ENCODE measurements around the gene OTUB2. TPM values are rescaled to one million over a fixed set of nuclear protein-coding genes. Genes with fewer than 3 reads are reported as not detected.
A peak's percentile ranks its signal among the peaks of the same experiment; 100 is the strongest.

The OTUB2 gene
- total and polyA plus RNA-seq, 2 of the 8 experiments (the other 6 are each of a cell fraction or from before 2014, with no cell fraction given): 2.2 to 4.2 TPM

- H3K18ac ChIP-seq (ENCODE audit: extremely low read depth, low read length): no peak overlapping the region
- no peak overlapping the region for H4K5ac ChIP-seq (ENCODE audit: insufficient read length, low read depth, low read length)
- no peak overlapping the region for H2BK15ac ChIP-seq (ENCODE audit: low read length)
- H3K23ac ChIP-seq (ENCODE audit: insufficient read length): no peak overlapping the region
- no peak overlapping the region for H2AK5ac ChIP-seq (ENCODE audit: low read depth, low read length)
- H3K56ac ChIP-seq (replicated peaks; ENCODE audit: insufficient read length, low read depth, low read length): no peak overlapping the region
- DNase-seq (ENCODE audit: low read depth in 1 of 2, low spot score in 2 of 2) (no peak), FAIRE-seq (no peak)
- H2BK20ac ChIP-seq (ENCODE audit: low read length): no peak overlapping the region
- no peak overlapping the region for H2BK5ac ChIP-seq (ENCODE audit: low read depth, low read length)
- H3K23me2 ChIP-seq (ENCODE audit: low read depth, low read length): no peaks in the 10 kb centered on the region
- no peak for TF ChIP-seq SP1 (IDR thresholded peaks at IDR 0.05; ENCODE audit: low read depth, low read length)
- peak; percentile 53; the same call in 1 of the 2 replicates for TF ChIP-seq ZNF274 (IDR thresholded peaks at IDR 0.05; ENCODE audit: borderline replicate concordance, extremely low read depth, low read length)
- H3K9me3 ChIP-seq (ENCODE audit: insufficient read depth in 2 of 2, low read depth in 1 of 2, low read length in 1 of 2): 0 out of 4 replicates have a peak, but pooled peaks cover 0 to 2% of the 10 kb centered on the region in 2 experiments
- no peak overlapping the region for H4K91ac ChIP-seq (replicated peaks; ENCODE audit: insufficient read length, low read length)
- no peak overlapping the region for H2BK120ac ChIP-seq (replicated peaks; ENCODE audit: low read depth, low read length)
- H3K4ac ChIP-seq (replicated peaks; ENCODE audit: insufficient read length, low read depth, low read length): no peak overlapping the region
- H4K20me1 ChIP-seq (replicated peaks in 1 of 2; ENCODE audit: control insufficient read depth in 1 of 2, insufficient read depth in 2 of 2, low read length in 2 of 2): peaks cover 10 to 13% of the 10 kb centered on the region in 2 experiments
- no peaks in the 10 kb centered on the region for H3K27me3 ChIP-seq (replicated peaks in 1 of 4; ENCODE audit: control insufficient read depth in 3 of 4, extremely low read depth in 1 of 4, insufficient read depth in 3 of 4, low read length in 3 of 4)
- no peak overlapping the region for H2BK12ac ChIP-seq (ENCODE audit: low read depth, low read length)
- peaks cover 0 to 5% (median 0%) of the 10 kb centered on the region in 4 experiments; a peak in 1 of 7 replicates for H3K4me1 ChIP-seq (replicated peaks in 1 of 4; ENCODE audit: control insufficient read depth in 3 of 4, insufficient read depth in 4 of 4, low read length in 3 of 4)
- H3K4me3 ChIP-seq (ENCODE audit: extremely low read depth in 1 of 4, insufficient read depth in 2 of 4, low read depth in 3 of 4, low read length in 4 of 4): no peak overlapping the region
- CTCF ChIA-PET (ENCODE audit: partially characterized antibody): no interaction called here
- 84% methylated on average over 2 of the region's 2 CpGs; no CpG with 5 or more reads in 1 of the 2 experiments for WGBS, 2 experiments (ENCODE audit: extremely low coverage in 1 of 2, insufficient coverage in 1 of 2, insufficient read length in 1 of 2, insufficient replicate concordance in 2 of 2, low coverage in 1 of 2, low lambda C conversion rate in 2 of 2, missing lambda C conversion rate in 1 of 2)
- no peak overlapping the region for H2AFZ ChIP-seq (ENCODE audit: low read length)
- peaks cover 28 to 97% of the 10 kb centered on the region in 2 experiments for H3K79me2 ChIP-seq (ENCODE audit: control insufficient read depth in 1 of 2, insufficient read depth in 2 of 2, low read length in 2 of 2)
- no peak overlapping the region for H3K9ac ChIP-seq (replicated peaks in 1 of 4; ENCODE audit: extremely low read depth in 1 of 4, low read depth in 3 of 4, low read length in 3 of 4)
- no peak overlapping the region for H3K4me2 ChIP-seq (ENCODE audit: insufficient read depth in 1 of 2, low read depth in 2 of 2, low read length in 2 of 2)
- POLR2A ChIA-PET (ENCODE audit: partially characterized antibody): no interaction called here
- H3K14ac ChIP-seq (ENCODE audit: insufficient read length): no peak overlapping the region
- no peak overlapping the region for H4K8ac ChIP-seq (ENCODE audit: extremely low read depth, insufficient read depth, low read length)
- H3K36me3 ChIP-seq (ENCODE audit: control insufficient read depth in 2 of 4, insufficient read depth in 4 of 4, low read length in 3 of 4): peaks cover 7 to 37% (median 15%) of the 10 kb centered on the region in 4 experiments
- peaks cover 7% of the 10 kb centered on the region; the same call in 1 of the 2 replicates for H3K79me1 ChIP-seq (ENCODE audit: low read depth, low read length)
- no peak overlapping the region for H3K27ac ChIP-seq (ENCODE audit: low read depth, low read length)
Observed at GRCh38 chr14:94075008-94075407, 48.9 kb downstream of the OTUB2 start.

All from H1 (cell line).